SW 1271 (cell line): ENCODE data around the gene NR6A1.
"Not testable (repeated sequence)": the region's sequence is repeated elsewhere in the genome, so short reads cannot be mapped to it uniquely, and the experiment has no call there.

Experiments
- DNase-seq, 2 experiments: peaks; one replicate each; lab custom pipeline; 2025; lab: John Stamatoyannopoulos, UW

Gene NR6A1

GRCh38 chr9:124654431-124654830 lies 116.7 kb downstream of the NR6A1 start:
- DNase-seq = no peak

GRCh38 chr9:124652615-124653393 lies 118.3 kb downstream of the NR6A1 start:
- peak; percentile 28 to 75 for DNase-seq

GRCh38 chr9:124652203-124652602 lies 118.9 kb downstream of the NR6A1 start:
- no peak for DNase-seq

- DNase-seq = no peak
Observed at GRCh38 chr9:124645274-124645673, 125.8 kb downstream of the NR6A1 start.

- no peak for DNase-seq
Observed at GRCh38 chr9:124639637-124640036, 131.5 kb downstream of the NR6A1 start.

- no peak for DNase-seq
Observed at GRCh38 chr9:124635285-124635684, 135.8 kb downstream of the NR6A1 start.

- DNase-seq = no peak
Observed at GRCh38 chr9:124632077-124632621, 139.0 kb downstream of the NR6A1 start.

GRCh38 chr9:124631326-124631725 lies 139.8 kb downstream of the NR6A1 start:
- no peak for DNase-seq

GRCh38 chr9:124629600-124629999 lies 141.5 kb downstream of the NR6A1 start:
- no peak for DNase-seq

GRCh38 chr9:124628741-124629140 lies 142.4 kb downstream of the NR6A1 start:
- no peak for DNase-seq

- no peak for DNase-seq
Observed at GRCh38 chr9:124626276-124626675, 144.8 kb downstream of the NR6A1 start.

- no peak for DNase-seq
Observed at GRCh38 chr9:124625087-124625486, 146.0 kb downstream of the NR6A1 start.

- DNase-seq = no peak
Observed at GRCh38 chr9:124624735-124624992, 146.4 kb downstream of the NR6A1 start.

GRCh38 chr9:124623966-124624734 lies 147.0 kb downstream of the NR6A1 start:
- no peak for DNase-seq

- no peak for DNase-seq
Observed at GRCh38 chr9:124622882-124623281, 148.2 kb downstream of the NR6A1 start.

- no peak for DNase-seq
Observed at GRCh38 chr9:124621371-124622328, 149.5 kb downstream of the NR6A1 start.

GRCh38 chr9:124618476-124618875 lies 152.6 kb downstream of the NR6A1 start:
- DNase-seq = no peak

GRCh38 chr9:124617477-124618141 lies 153.5 kb downstream of the NR6A1 start:
- DNase-seq = peak; percentile 31 to 62

GRCh38 chr9:124616961-124617360 lies 154.2 kb downstream of the NR6A1 start:
- no peak for DNase-seq

GRCh38 chr9:124615840-124616239 lies 155.3 kb downstream of the NR6A1 start:
- DNase-seq = not testable (repeated sequence)

GRCh38 chr9:124615100-124615742 lies 155.9 kb downstream of the NR6A1 start:
- DNase-seq = no peak
